Measurements from ENCODE around the gene PARG. TPM values are rescaled to one million over a fixed set of nuclear protein-coding genes. Genes with fewer than 3 reads are reported as not detected.
A peak's percentile ranks its signal among the peaks of the same experiment; 100 is the strongest.
"Not testable (repeated sequence)": the region's sequence is repeated elsewhere in the genome, so short reads cannot be mapped to it uniquely, and the experiment has no call there.

Gene PARG
- total RNA-seq, 1 experiment from 2014 or later = 22.9 TPM

GRCh38 chr10:49834976-49835375 lies 106.9 kb downstream of the PARG start:
- DNase-seq (ENCODE audit: low spot score) = no peak
- in situ Hi-C loops (cut with HindIII; ENCODE audit: low sequenced_read_pairs) = no loop called here

- in situ Hi-C loops (cut with HindIII; ENCODE audit: low sequenced_read_pairs) = no loop called here
- no peak for DNase-seq (ENCODE audit: low spot score)
Observed at GRCh38 chr10:49834201-49834600, 107.6 kb downstream of the PARG start.

- in situ Hi-C loops (cut with HindIII; ENCODE audit: low sequenced_read_pairs) = no loop called here
Observed at GRCh38 chr10:49833168-49833567, 108.7 kb downstream of the PARG start.

GRCh38 chr10:49831352-49832035 lies 110.3 kb downstream of the PARG start:
- DNase-seq (ENCODE audit: low spot score) = no peak
- in situ Hi-C loops (cut with HindIII; ENCODE audit: low sequenced_read_pairs) = no loop called here

More at GRCh38 chr10:49833168-49833567, 108.7 kb downstream of the PARG start:
- DNase-seq (ENCODE audit: low spot score) = no peak

GRCh38 chr10:49830846-49831245 lies 111.0 kb downstream of the PARG start:
- in situ Hi-C loops (cut with HindIII; ENCODE audit: low sequenced_read_pairs) = no loop called here
- DNase-seq (ENCODE audit: low spot score) = no peak

- in situ Hi-C loops (cut with HindIII; ENCODE audit: low sequenced_read_pairs) = no loop called here
Observed at GRCh38 chr10:49830016-49830415, 111.8 kb downstream of the PARG start.

GRCh38 chr10:49827297-49827696 lies 114.5 kb downstream of the PARG start:
- DNase-seq (ENCODE audit: low spot score) = no peak
- in situ Hi-C loops (cut with HindIII; ENCODE audit: low sequenced_read_pairs) = no loop called here

More at GRCh38 chr10:49830016-49830415, 111.8 kb downstream of the PARG start:
- no peak for DNase-seq (ENCODE audit: low spot score)

GRCh38 chr10:49819234-49819958 lies 122.4 kb downstream of the PARG start:
- no peak for DNase-seq (ENCODE audit: low spot score)
- in situ Hi-C loops (cut with HindIII; ENCODE audit: low sequenced_read_pairs) = no loop called here

GRCh38 chr10:49817845-49818244 lies 124.0 kb downstream of the PARG start:
- in situ Hi-C loops (cut with HindIII; ENCODE audit: low sequenced_read_pairs) = no loop called here
- no peak for DNase-seq (ENCODE audit: low spot score)

- in situ Hi-C loops (cut with HindIII; ENCODE audit: low sequenced_read_pairs) = no loop called here
- no peak for DNase-seq (ENCODE audit: low spot score)
Observed at GRCh38 chr10:49803988-49804387, 137.8 kb downstream of the PARG start.

GRCh38 chr10:49798275-49798674 lies 143.6 kb downstream of the PARG start:
- DNase-seq (ENCODE audit: low spot score) = no peak
- in situ Hi-C loops (cut with HindIII; ENCODE audit: low sequenced_read_pairs) = no loop called here

- in situ Hi-C loops (cut with HindIII; ENCODE audit: low sequenced_read_pairs) = no loop called here
- no peak for DNase-seq (ENCODE audit: low spot score)
Observed at GRCh38 chr10:49791100-49791499, 150.7 kb downstream of the PARG start.

- DNase-seq (ENCODE audit: low spot score) = no peak
- in situ Hi-C loops (cut with HindIII; ENCODE audit: low sequenced_read_pairs) = no loop called here
Observed at GRCh38 chr10:49784681-49785080, 157.1 kb downstream of the PARG start.

- in situ Hi-C loops (cut with HindIII; ENCODE audit: low sequenced_read_pairs) = no loop called here
Observed at GRCh38 chr10:49783645-49784044, 158.2 kb downstream of the PARG start.

GRCh38 chr10:49781247-49781646 lies 160.6 kb downstream of the PARG start:
- in situ Hi-C loops (cut with HindIII; ENCODE audit: low sequenced_read_pairs) = no loop called here
- DNase-seq (ENCODE audit: low spot score) = no peak

More at GRCh38 chr10:49783645-49784044, 158.2 kb downstream of the PARG start:
- DNase-seq (ENCODE audit: low spot score) = no peak

GRCh38 chr10:49778197-49778596 lies 163.6 kb downstream of the PARG start:
- no peak for DNase-seq (ENCODE audit: low spot score)
- in situ Hi-C loops (cut with HindIII; ENCODE audit: low sequenced_read_pairs) = no loop called here

GRCh38 chr10:49776851-49777250 lies 165.0 kb downstream of the PARG start:
- in situ Hi-C loops (cut with HindIII; ENCODE audit: low sequenced_read_pairs) = no loop called here
- peak; percentile 79 for DNase-seq (ENCODE audit: low spot score)

- no peak for DNase-seq (ENCODE audit: low spot score)
- in situ Hi-C loops (cut with HindIII; ENCODE audit: low sequenced_read_pairs) = no loop called here
Observed at GRCh38 chr10:49775014-49775413, 166.8 kb downstream of the PARG start.

GRCh38 chr10:49772944-49773343 lies 168.9 kb downstream of the PARG start:
- in situ Hi-C loops (cut with HindIII; ENCODE audit: low sequenced_read_pairs) = not testable (repeated sequence)

GRCh38 chr10:49771046-49771445 lies 170.8 kb downstream of the PARG start:
- in situ Hi-C loops (cut with HindIII; ENCODE audit: low sequenced_read_pairs); DNase-seq (ENCODE audit: low spot score): not testable (repeated sequence)

More at GRCh38 chr10:49772944-49773343, 168.9 kb downstream of the PARG start:
- not testable (repeated sequence) for DNase-seq (ENCODE audit: low spot score)

- DNase-seq (ENCODE audit: low spot score) = no peak
- in situ Hi-C loops (cut with HindIII; ENCODE audit: low sequenced_read_pairs) = no loop called here
Observed at GRCh38 chr10:49769692-49770091, 172.1 kb downstream of the PARG start.
